HT1080 (cell line): ENCODE results near the gene SMG6. TPM values are rescaled to one million over a fixed set of nuclear protein-coding genes. Genes with fewer than 3 reads are reported as not detected.

ENCODE experiments used
- DNase-seq: peaks from one replicate; pipeline ENCODE4 v3.0.0-alpha.2; 2015; ENCODE audit warnings: low read depth
- total RNA-seq: library from RNA; depleted of rRNA; stranded (reverse); fragments of >200 nt; shearing (Covaris generic); gene quantifications from 2 replicates; pipeline ENCODE4 v1.2.3, GENCODE V29; 2014

The SMG6 gene
- total RNA-seq, 1 experiment from 2014 or later: 43.9 TPM

GRCh38 chr17:2237521-2237921 is 66.1 kb downstream of the SMG6 start:
- no peak for DNase-seq

- DNase-seq: no peak
These were observed 67.7 kb downstream of the SMG6 start for GRCh38 chr17:2235792-2236366.

- no peak for DNase-seq
These were observed 68.3 kb downstream of the SMG6 start for GRCh38 chr17:2235265-2235664.

GRCh38 chr17:2233441-2233947 is 70.1 kb downstream of the SMG6 start:
- DNase-seq: peak; percentile 50

GRCh38 chr17:2232244-2232638 is 71.3 kb downstream of the SMG6 start:
- DNase-seq: no peak

- no peak for DNase-seq
These were observed 72.7 kb downstream of the SMG6 start for GRCh38 chr17:2230877-2231276.

GRCh38 chr17:2227025-2227699 is 76.4 kb downstream of the SMG6 start:
- DNase-seq: no peak

GRCh38 chr17:2223617-2223927 is 80.0 kb downstream of the SMG6 start:
- DNase-seq: no peak

GRCh38 chr17:2222901-2223616 is 80.5 kb downstream of the SMG6 start:
- DNase-seq: no peak

- no peak for DNase-seq
These were observed 81.3 kb downstream of the SMG6 start for GRCh38 chr17:2222301-2222700.

GRCh38 chr17:2218426-2218825 is 85.2 kb downstream of the SMG6 start:
- DNase-seq: no peak

- DNase-seq: peak; percentile 82
These were observed 87.8 kb downstream of the SMG6 start for GRCh38 chr17:2215616-2216364.

GRCh38 chr17:2214929-2215615 is 88.5 kb downstream of the SMG6 start:
- peak; percentile 48 for DNase-seq

GRCh38 chr17:2214047-2214928 is 89.3 kb downstream of the SMG6 start:
- peak; percentile 79 for DNase-seq

GRCh38 chr17:2213291-2213960 is 90.2 kb downstream of the SMG6 start:
- DNase-seq: no peak

GRCh38 chr17:2212400-2212981 is 91.1 kb downstream of the SMG6 start:
- no peak for DNase-seq

- no peak for DNase-seq
These were observed 91.8 kb downstream of the SMG6 start for GRCh38 chr17:2211661-2212399.

GRCh38 chr17:2210726-2211125 is 92.9 kb downstream of the SMG6 start:
- no peak for DNase-seq
